Tibial artery (tissue), 4 donors: Measurements from ENCODE around the gene HSD3B1.
A peak's percentile ranks its signal among the peaks of the same experiment; 100 is the strongest.
"Not testable (repeated sequence)": the region's sequence is repeated elsewhere in the genome, so short reads cannot be mapped to it uniquely, and the experiment has no call there.

Experiments used
- DNase-seq, 2 donors: peaks; one replicate each; pipeline ENCODE4 v3.0.0-alpha.2; 2019
- H3K27ac ChIP-seq, 2 donors: fragments of 200-600 bp; sonication (generic) in 1 of 2; 1 replicate in 1 of 2; 2 replicates in 1 of 2; pipeline ENCODE4 v1.5.1; 2018 to 2019; ENCODE audit warnings: mild to moderate bottlenecking in 1 of 2
- H3K27me3 ChIP-seq, 2 donors: fragments of 200-600 bp; sonication (generic) in 1 of 2; one replicate each; pipeline versions ENCODE4 v1.5.1 to v1.6.0; 2016 to 2019
- H3K36me3 ChIP-seq, 3 donors: fragments of 200-600 bp; sonication (generic) in 2 of 3; one replicate each; pipeline ENCODE4 v1.5.1; 2016 to 2019; ENCODE audit warnings: mild to moderate bottlenecking in 2 of 3
- H3K4me1 ChIP-seq, 4 donors: fragments of 200-600 bp; sonication (generic) in 2 of 4; 1 replicate in 3 of 4; 2 replicates in 1 of 4; pipeline ENCODE4 v1.5.1; 2016 to 2019
- H3K4me3 ChIP-seq, 2 donors: fragments of 200-600 bp; sonication (generic) in 1 of 2; 1 replicate in 1 of 2; 2 replicates in 1 of 2; pipeline ENCODE4 v1.5.1; 2018 to 2019; ENCODE audit warnings: mild to moderate bottlenecking in 2 of 2
- H3K9me3 ChIP-seq, 3 donors: fragments of 200-600 bp; sonication (generic) in 1 of 3; one replicate each; pipeline ENCODE4 v1.5.1; 2016 to 2019
- CTCF ChIP-seq, 2 experiments: fragments of 200-600 bp in 1 of 2; fragments of 450-650 bp in 1 of 2; IDR thresholded peaks; one replicate each; pipeline ENCODE4 v1.5.1; 2017 to 2019; ENCODE audit warnings: antibody characterized with exemption in 2 of 2, mild to moderate bottlenecking in 1 of 2, moderate library complexity in 1 of 2
- intact Hi-C: fragments of 100-400 bp; cut with DNase I; formaldehyde crosslinking; loops from one replicate; pipeline ENCODE4 v1.15.0; 2023; ENCODE audit warnings: low total_unique reads

HSD3B1 gene

GRCh38 chr1:119547306-119547705 lies 40.3 kb downstream of the HSD3B1 start:
- intact Hi-C loops = no loop called here
- DNase-seq = no peak
- TF ChIP-seq CTCF (IDR thresholded peaks at IDR 0.05) = no peak

GRCh38 chr1:119547805-119548204 lies 40.8 kb downstream of the HSD3B1 start:
- intact Hi-C loops = no loop called here
- no peak overlapping the region for H3K27ac ChIP-seq
- no peak overlapping the region for H3K4me3 ChIP-seq
- no peaks in the 10 kb centered on the region for H3K9me3 ChIP-seq
- H3K36me3 ChIP-seq = no peaks in the 10 kb centered on the region
- DNase-seq = no peak
- no peak for TF ChIP-seq CTCF (IDR thresholded peaks at IDR 0.05)
- no peaks in the 10 kb centered on the region for H3K27me3 ChIP-seq
- H3K4me1 ChIP-seq = no peaks in the 10 kb centered on the region

More at GRCh38 chr1:119547306-119547705, 40.3 kb downstream of the HSD3B1 start:
- Histone ChIP-seq H3K4me1 (no peaks in the 10 kb centered on the region), H3K36me3 (no peaks in the 10 kb centered on the region), H3K9me3 (no peaks in the 10 kb centered on the region), H3K27me3 (no peaks in the 10 kb centered on the region), H3K27ac (no peak overlapping the region), H3K4me3 (no peak overlapping the region)

- Histone ChIP-seq H3K27ac (no peak overlapping the region), H3K4me1 (no peaks in the 10 kb centered on the region), H3K27me3 (no peaks in the 10 kb centered on the region), H3K4me3 (no peak overlapping the region), H3K36me3 (no peaks in the 10 kb centered on the region), H3K9me3 (no peaks in the 10 kb centered on the region)
- intact Hi-C loops = no loop called here
- peak in 1 of 2 donors; percentile 38 for DNase-seq
- TF ChIP-seq CTCF (IDR thresholded peaks at IDR 0.05) = peak in 1 of 2 experiments; percentile 14
These were observed 42.7 kb downstream of the HSD3B1 start for GRCh38 chr1:119549719-119550132.

GRCh38 chr1:119550381-119550780 lies 43.4 kb downstream of the HSD3B1 start:
- Histone ChIP-seq H3K4me3 (no peak overlapping the region), H3K4me1 (no peaks in the 10 kb centered on the region), H3K9me3 (no peaks in the 10 kb centered on the region), H3K36me3 (no peaks in the 10 kb centered on the region), H3K27ac (no peak overlapping the region), H3K27me3 (no peaks in the 10 kb centered on the region)
- intact Hi-C loops = no loop called here
- no peak for DNase-seq
- no peak for TF ChIP-seq CTCF (IDR thresholded peaks at IDR 0.05)

GRCh38 chr1:119551218-119551617 lies 44.2 kb downstream of the HSD3B1 start:
- intact Hi-C loops = no loop called here
- no peak for TF ChIP-seq CTCF (IDR thresholded peaks at IDR 0.05)
- Histone ChIP-seq H3K27me3 (no peaks in the 10 kb centered on the region), H3K27ac (no peak overlapping the region), H3K4me1 (no peaks in the 10 kb centered on the region), H3K9me3 (no peaks in the 10 kb centered on the region), H3K36me3 (no peaks in the 10 kb centered on the region), H3K4me3 (no peak overlapping the region)
- no peak for DNase-seq

- intact Hi-C loops, H3K9me3 ChIP-seq, H3K36me3 ChIP-seq, H3K4me1 ChIP-seq, H3K27ac ChIP-seq, H3K27me3 ChIP-seq, DNase-seq, H3K4me3 ChIP-seq: not testable (repeated sequence)
These were observed 45.6 kb downstream of the HSD3B1 start for GRCh38 chr1:119552656-119553055.

GRCh38 chr1:119553302-119554071 lies 46.5 kb downstream of the HSD3B1 start:
- H3K27ac ChIP-seq, H3K4me3 ChIP-seq, intact Hi-C loops, H3K4me1 ChIP-seq, H3K27me3 ChIP-seq, DNase-seq, H3K36me3 ChIP-seq, H3K9me3 ChIP-seq: not testable (repeated sequence)
